ENCODE results near the gene NPTX2.
A peak's percentile ranks its signal among the peaks of the same experiment; 100 is the strongest.

The NPTX2 gene

GRCh38 chr7:98618786-98619185 lies 1.7 kb downstream of the NPTX2 start:
- H3K4me3 ChIP-seq (ENCODE audit: low read depth, low read length), result 0 out of 2 replicates have a peak overlapping the region, but pooled peaks have one; percentile 23
- H3K27ac ChIP-seq (ENCODE audit: low read depth, low read length), result no peak overlapping the region
- H3K9ac ChIP-seq (ENCODE audit: low read length), result no peak overlapping the region
- H3K27me3 ChIP-seq (ENCODE audit: control insufficient read depth, insufficient read depth, low read length), result peaks cover 84% of the 10 kb centered on the region
- H3K4me1 ChIP-seq (ENCODE audit: control insufficient read depth, insufficient read depth, low read length), result peaks cover 10% of the 10 kb centered on the region
- no peaks in the 10 kb centered on the region for H3K9me3 ChIP-seq (ENCODE audit: control insufficient read depth, insufficient read depth, low read depth, low read length)
- no peaks in the 10 kb centered on the region for H3K36me3 ChIP-seq (ENCODE audit: control insufficient read depth, insufficient read depth, low read length)

GRCh38 chr7:98619450-98620321 lies 2.6 kb downstream of the NPTX2 start:
- Histone ChIP-seq H3K27me3 (ENCODE audit: control insufficient read depth, insufficient read depth, low read length) (peaks cover 77% of the 10 kb centered on the region), H3K4me3 (ENCODE audit: low read depth, low read length) (no peak overlapping the region), H3K4me1 (ENCODE audit: control insufficient read depth, insufficient read depth, low read length) (peaks cover 10% of the 10 kb centered on the region), H3K9ac (ENCODE audit: low read length) (no peak overlapping the region), H3K9me3 (ENCODE audit: control insufficient read depth, insufficient read depth, low read depth, low read length) (no peaks in the 10 kb centered on the region), H3K27ac (ENCODE audit: low read depth, low read length) (no peak overlapping the region), H3K36me3 (ENCODE audit: control insufficient read depth, insufficient read depth, low read length) (no peaks in the 10 kb centered on the region)

- H3K4me1 ChIP-seq (ENCODE audit: control insufficient read depth, insufficient read depth, low read length), result peaks cover 17% of the 10 kb centered on the region
- no peaks in the 10 kb centered on the region for H3K36me3 ChIP-seq (ENCODE audit: control insufficient read depth, insufficient read depth, low read length)
- H3K9ac ChIP-seq (ENCODE audit: low read length), result no peak overlapping the region
- no peak overlapping the region for H3K27ac ChIP-seq (ENCODE audit: low read depth, low read length)
- peaks cover 58% of the 10 kb centered on the region for H3K27me3 ChIP-seq (ENCODE audit: control insufficient read depth, insufficient read depth, low read length)
- no peaks in the 10 kb centered on the region for H3K9me3 ChIP-seq (ENCODE audit: control insufficient read depth, insufficient read depth, low read depth, low read length)
- no peak overlapping the region for H3K4me3 ChIP-seq (ENCODE audit: low read depth, low read length)
Measured at GRCh38 chr7:98621573-98622482, 4.7 kb downstream of the NPTX2 start.

DNA sequence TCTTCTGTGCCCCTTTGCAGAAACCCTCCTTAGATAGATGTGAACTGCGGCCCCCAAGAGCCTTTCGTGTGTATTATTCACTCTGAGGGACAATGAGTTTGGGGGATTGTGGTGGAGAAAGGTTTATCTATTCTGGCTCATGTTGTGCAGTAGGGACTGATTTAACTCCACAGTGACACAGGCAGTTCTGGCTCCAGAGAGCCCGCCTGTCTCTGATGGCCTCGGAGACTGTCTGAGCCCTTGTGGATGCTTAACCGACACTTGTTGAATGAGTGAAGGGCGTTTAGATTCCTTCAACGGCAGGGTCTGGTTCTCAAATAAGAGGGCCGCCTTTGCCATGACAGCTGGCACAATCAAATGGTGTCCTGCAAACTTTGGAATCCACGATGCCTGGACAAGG lies 5.8 kb downstream of the NPTX2 start:
- H3K4me1 ChIP-seq (ENCODE audit: control insufficient read depth, insufficient read depth, low read length), result peaks cover 17% of the 10 kb centered on the region
- no peaks in the 10 kb centered on the region for H3K36me3 ChIP-seq (ENCODE audit: control insufficient read depth, insufficient read depth, low read length)
- H3K9ac ChIP-seq (ENCODE audit: low read length), result no peak overlapping the region
- H3K9me3 ChIP-seq (ENCODE audit: control insufficient read depth, insufficient read depth, low read depth, low read length), result no peaks in the 10 kb centered on the region
- no peak overlapping the region for H3K27ac ChIP-seq (ENCODE audit: low read depth, low read length)
- H3K27me3 ChIP-seq (ENCODE audit: control insufficient read depth, insufficient read depth, low read length), result peaks cover 56% of the 10 kb centered on the region
- no peak overlapping the region for H3K4me3 ChIP-seq (ENCODE audit: low read depth, low read length)

- H3K4me1 ChIP-seq (ENCODE audit: control insufficient read depth, insufficient read depth, low read length), result peaks cover 14% of the 10 kb centered on the region
- H3K27ac ChIP-seq (ENCODE audit: low read depth, low read length), result no peak overlapping the region
- no peak overlapping the region for H3K9ac ChIP-seq (ENCODE audit: low read length)
- no peaks in the 10 kb centered on the region for H3K9me3 ChIP-seq (ENCODE audit: control insufficient read depth, insufficient read depth, low read depth, low read length)
- no peaks in the 10 kb centered on the region for H3K36me3 ChIP-seq (ENCODE audit: control insufficient read depth, insufficient read depth, low read length)
- H3K27me3 ChIP-seq (ENCODE audit: control insufficient read depth, insufficient read depth, low read length), result peaks cover 45% of the 10 kb centered on the region
- no peak overlapping the region for H3K4me3 ChIP-seq (ENCODE audit: low read depth, low read length)
Measured at GRCh38 chr7:98624846-98625420, 7.8 kb downstream of the NPTX2 start.

- Histone ChIP-seq H3K27ac (ENCODE audit: low read depth, low read length) (no peak overlapping the region), H3K9ac (ENCODE audit: low read length) (no peak overlapping the region), H3K4me1 (ENCODE audit: control insufficient read depth, insufficient read depth, low read length) (peaks cover 14% of the 10 kb centered on the region), H3K9me3 (ENCODE audit: control insufficient read depth, insufficient read depth, low read depth, low read length) (no peaks in the 10 kb centered on the region), H3K36me3 (ENCODE audit: control insufficient read depth, insufficient read depth, low read length) (no peaks in the 10 kb centered on the region), H3K4me3 (ENCODE audit: low read depth, low read length) (no peak overlapping the region), H3K27me3 (ENCODE audit: control insufficient read depth, insufficient read depth, low read length) (peaks cover 27% of the 10 kb centered on the region; the same call in 1 of the 2 replicates)
Measured at GRCh38 chr7:98626460-98627412, 9.7 kb downstream of the NPTX2 start.

DNA sequence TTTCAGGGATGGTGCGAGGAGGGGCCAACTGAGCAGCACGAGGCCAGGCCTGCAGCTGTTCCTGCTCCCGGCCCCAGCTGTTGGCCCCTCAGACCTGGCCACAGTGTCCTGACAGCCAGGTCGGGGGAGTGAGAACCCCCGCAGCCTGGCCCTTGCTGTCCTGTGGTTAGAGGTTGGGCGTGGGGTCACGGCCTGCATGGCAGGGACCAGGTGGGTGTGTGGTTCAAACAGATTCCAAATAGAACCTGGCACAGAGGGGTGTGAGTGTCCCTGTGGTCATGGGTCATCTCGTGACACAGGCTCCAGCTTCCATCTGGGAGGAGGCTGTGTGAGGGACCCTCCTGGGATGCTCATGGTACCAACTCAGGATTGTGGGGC lies 10.3 kb downstream of the NPTX2 start:
- no peak overlapping the region for H3K4me3 ChIP-seq (ENCODE audit: low read depth, low read length)
- no peaks in the 10 kb centered on the region for H3K36me3 ChIP-seq (ENCODE audit: control insufficient read depth, insufficient read depth, low read length)
- H3K9ac ChIP-seq (ENCODE audit: low read length), result no peak overlapping the region
- peaks cover 26% of the 10 kb centered on the region; the same call in 1 of the 2 replicates for H3K27me3 ChIP-seq (ENCODE audit: control insufficient read depth, insufficient read depth, low read length)
- no peak overlapping the region for H3K27ac ChIP-seq (ENCODE audit: low read depth, low read length)
- H3K9me3 ChIP-seq (ENCODE audit: control insufficient read depth, insufficient read depth, low read depth, low read length), result no peaks in the 10 kb centered on the region
- peaks cover 14% of the 10 kb centered on the region for H3K4me1 ChIP-seq (ENCODE audit: control insufficient read depth, insufficient read depth, low read length)

DNA sequence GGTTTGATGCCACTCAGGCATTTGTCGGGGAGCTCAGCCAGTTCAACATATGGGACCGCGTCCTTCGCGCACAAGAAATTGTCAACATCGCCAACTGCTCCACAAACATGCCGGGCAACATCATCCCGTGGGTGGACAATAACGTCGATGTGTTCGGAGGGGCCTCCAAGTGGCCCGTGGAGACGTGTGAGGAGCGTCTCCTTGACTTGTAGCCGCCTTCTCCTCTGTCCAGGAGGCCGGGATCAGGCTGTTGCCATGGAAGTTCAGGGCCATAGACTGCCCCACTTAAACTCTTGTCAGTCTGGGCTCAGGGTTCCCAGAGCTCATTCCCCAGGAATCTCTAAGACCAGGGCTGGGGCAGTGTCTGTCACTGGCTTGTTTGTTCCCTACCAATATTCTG lies 11.3 kb downstream of the NPTX2 start:
- Histone ChIP-seq H3K27me3 (ENCODE audit: control insufficient read depth, insufficient read depth, low read length) (peaks cover 24% of the 10 kb centered on the region; the same call in 1 of the 2 replicates), H3K9me3 (ENCODE audit: control insufficient read depth, insufficient read depth, low read depth, low read length) (no peaks in the 10 kb centered on the region), H3K27ac (ENCODE audit: low read depth, low read length) (no peak overlapping the region), H3K9ac (ENCODE audit: low read length) (no peak overlapping the region), H3K4me3 (ENCODE audit: low read depth, low read length) (no peak overlapping the region), H3K4me1 (ENCODE audit: control insufficient read depth, insufficient read depth, low read length) (peaks cover 14% of the 10 kb centered on the region), H3K36me3 (ENCODE audit: control insufficient read depth, insufficient read depth, low read length) (no peaks in the 10 kb centered on the region)

- Histone ChIP-seq H3K9ac (ENCODE audit: low read length) (no peak overlapping the region), H3K27me3 (ENCODE audit: control insufficient read depth, insufficient read depth, low read length) (peaks cover 20% of the 10 kb centered on the region; the same call in 1 of the 2 replicates), H3K27ac (ENCODE audit: low read depth, low read length) (no peak overlapping the region), H3K36me3 (ENCODE audit: control insufficient read depth, insufficient read depth, low read length) (no peaks in the 10 kb centered on the region), H3K9me3 (ENCODE audit: control insufficient read depth, insufficient read depth, low read depth, low read length) (no peaks in the 10 kb centered on the region), H3K4me1 (ENCODE audit: control insufficient read depth, insufficient read depth, low read length) (peaks cover 14% of the 10 kb centered on the region), H3K4me3 (ENCODE audit: low read depth, low read length) (no peak overlapping the region)
Measured at GRCh38 chr7:98629001-98629431, 11.9 kb downstream of the NPTX2 start.

DNA sequence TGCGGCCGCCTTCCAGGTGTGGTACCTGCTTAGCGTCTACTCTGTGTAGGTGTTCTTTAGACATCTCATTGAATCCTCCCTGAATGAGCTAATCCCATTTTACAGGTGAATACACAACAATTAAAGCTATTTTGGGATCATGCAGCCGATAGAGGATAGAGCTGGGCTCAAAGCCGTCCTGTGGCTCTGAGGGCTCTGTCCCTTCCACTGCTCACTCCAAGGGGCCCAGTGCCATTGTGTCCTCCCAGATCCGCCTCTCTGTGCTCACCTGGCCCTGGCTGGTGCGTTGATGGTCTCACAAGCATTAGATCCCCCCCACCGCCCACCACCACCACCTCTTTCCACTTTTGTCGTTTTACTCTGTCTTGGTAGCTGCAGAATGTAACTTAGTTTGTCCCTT lies 13.1 kb downstream of the NPTX2 start:
- no peak overlapping the region for H3K4me3 ChIP-seq (ENCODE audit: low read depth, low read length)
- H3K36me3 ChIP-seq (ENCODE audit: control insufficient read depth, insufficient read depth, low read length), result no peaks in the 10 kb centered on the region
- H3K4me1 ChIP-seq (ENCODE audit: control insufficient read depth, insufficient read depth, low read length), result peaks cover 14% of the 10 kb centered on the region
- no peak overlapping the region for H3K27ac ChIP-seq (ENCODE audit: low read depth, low read length)
- H3K27me3 ChIP-seq (ENCODE audit: control insufficient read depth, insufficient read depth, low read length), result peaks cover 20% of the 10 kb centered on the region; the same call in 1 of the 2 replicates
- no peaks in the 10 kb centered on the region for H3K9me3 ChIP-seq (ENCODE audit: control insufficient read depth, insufficient read depth, low read depth, low read length)
- no peak overlapping the region for H3K9ac ChIP-seq (ENCODE audit: low read length)
